Vagina (tissue), 2 donors: Measurements from ENCODE around the gene MYLIP.

Experiments
- CTCF ChIP-seq, 3 experiments: fragments of 450-650 bp in 2 of 3; fragments of 200-600 bp in 1 of 3; sonication (generic) in 1 of 3; IDR thresholded peaks; one replicate each; pipeline ENCODE4 v1.5.1; 2017 to 2019; ENCODE audit warnings: antibody characterized with exemption in 3 of 3, mild to moderate bottlenecking in 2 of 3, moderate library complexity in 2 of 3
- POLR2A ChIP-seq, 2 donors: fragments of 450-650 bp; IDR thresholded peaks; one replicate each; pipeline ENCODE4 v1.6.1; 2017; ENCODE audit warnings: antibody characterized with exemption in 2 of 2, mild to moderate bottlenecking in 2 of 2, moderate library complexity in 2 of 2
- POLR2AphosphoS5 ChIP-seq, 2 donors: sonication (generic); formaldehyde crosslinking; IDR thresholded peaks; one replicate each; pipeline ENCODE4 v1.9.0; 2017; ENCODE audit warnings: antibody characterized with exemption in 2 of 2, mild to moderate bottlenecking in 2 of 2, low read depth in 1 of 2; ENCODE audit not compliant: insufficient read depth in 1 of 2

- TF ChIP-seq CTCF (IDR thresholded peaks at IDR 0.05): no peak
- no peak for TF ChIP-seq POLR2A (IDR thresholded peaks at IDR 0.05)
- TF ChIP-seq POLR2AphosphoS5 (IDR thresholded peaks at IDR 0.05; ENCODE audit: insufficient read depth in 1 of 2, low read depth in 1 of 2): peak in 1 of 2 donors; percentile 15
These were observed 26.0 kb downstream of the MYLIP start for GRCh38 chr6:16154904-16155303.
